IMR-90 (cell line): ENCODE measurements around the gene SCCPDH. TPM values are rescaled to one million over a fixed set of nuclear protein-coding genes. Genes with fewer than 3 reads are reported as not detected.

Experiments
- ATAC-seq: fragments of 200-7000 bp; cut with Tn5 transposase; 2 replicates; pipeline ENCODE4 v1.9.1; 2020; ENCODE audit warnings: low read depth, mild to moderate bottlenecking, moderate library complexity
- BruUV-seq: library from RNA; stranded (reverse); fragments of 400-500 nt; replicated peaks from 2 replicates; lab custom pipeline; 2021; lab: Mats Ljungman, UMichigan
- CTCF ChIA-PET: fragments of 300-600 bp; formaldehyde crosslinking; extraction: SDS; loops from one replicate; lab custom pipeline; 2021; ENCODE audit warnings: antibody characterized with exemption; lab: Yijun Ruan, JAX
- POLR2A ChIA-PET: fragments of 300-600 bp; sonication (Branson Sonifier 250); formaldehyde crosslinking; loops from one replicate; lab custom pipeline; 2022; ENCODE audit warnings: antibody characterized with exemption; ENCODE audit not compliant: unreplicated experiment; lab: Charles Lee
- DNase-seq: peaks from one replicate; pipeline ENCODE4 v3.0.0; 2013
- H2AFZ ChIP-seq: replicated peaks from 2 replicates; pipeline ENCODE3; 2013; ENCODE audit warnings: low read length, mild to moderate bottlenecking; ENCODE audit not compliant: poor library complexity
- H2AK5ac ChIP-seq: 2 replicates; pipeline ENCODE4 v1.6.1; 2013; ENCODE audit warnings: low read depth, low read length, inconsistent platforms
- H2AK9ac ChIP-seq: replicated peaks from 2 replicates; pipeline ENCODE3; 2013; ENCODE audit warnings: mild to moderate bottlenecking, low read depth, low read length, moderate library complexity; ENCODE audit not compliant: poor library complexity
- H2BK120ac ChIP-seq: 2 replicates; pipeline ENCODE4 v1.6.1; 2013; ENCODE audit warnings: low read depth, low read length, inconsistent platforms
- H2BK15ac ChIP-seq: 3 replicates; pipeline ENCODE4 v1.6.1; 2013; ENCODE audit warnings: low read depth, low read length, inconsistent platforms
- H2BK20ac ChIP-seq: 2 replicates; pipeline ENCODE4 v1.6.1; 2013; ENCODE audit warnings: low read depth, mild to moderate bottlenecking, inconsistent platforms, low read length, moderate library complexity
- H2BK5ac ChIP-seq: 2 replicates; pipeline ENCODE4 v1.6.1; 2013; ENCODE audit warnings: mild to moderate bottlenecking, low read depth, low read length, inconsistent platforms; ENCODE audit not compliant: poor library complexity, severe bottlenecking
- H3K14ac ChIP-seq: replicated peaks from 2 replicates; pipeline ENCODE4 v1.6.1; 2013; ENCODE audit warnings: low read depth, low read length, inconsistent platforms
- H3K18ac ChIP-seq: 2 replicates; pipeline ENCODE4 v1.6.1; 2013; ENCODE audit warnings: low read depth, low read length, control low read depth
- H3K23ac ChIP-seq: 2 replicates; pipeline ENCODE4 v1.6.1; 2013; ENCODE audit warnings: low read depth, low read length, inconsistent platforms
- H3K27ac ChIP-seq: 2 replicates; pipeline ENCODE4 v1.5.1; 2013; ENCODE audit warnings: mild to moderate bottlenecking, control low read depth, low read length; ENCODE audit not compliant: insufficient read depth
- H3K27me3 ChIP-seq: 2 replicates; pipeline ENCODE4 v1.6.1; 2013; ENCODE audit warnings: low read length; ENCODE audit not compliant: control insufficient read depth, insufficient read depth
- H3K36me3 ChIP-seq: 2 replicates; pipeline ENCODE4 v1.6.1; 2013; ENCODE audit warnings: low read length, mixed read lengths; ENCODE audit not compliant: control insufficient read depth, insufficient read depth
- H3K4ac ChIP-seq: 2 replicates; pipeline ENCODE4 v1.6.1; 2013; ENCODE audit warnings: low read depth, low read length, inconsistent platforms
- H3K4me1 ChIP-seq: 2 replicates; pipeline ENCODE4 v1.6.1; 2013; ENCODE audit warnings: low read length, mixed read lengths; ENCODE audit not compliant: control insufficient read depth, insufficient read depth
- H3K4me2 ChIP-seq: 2 replicates; pipeline ENCODE4 v1.6.1; 2013; ENCODE audit warnings: low read depth, mild to moderate bottlenecking, control low read depth, low read length, moderate library complexity
- H3K4me3 ChIP-seq: 2 replicates; pipeline ENCODE4 v1.5.1; 2013; ENCODE audit warnings: low read depth, mild to moderate bottlenecking, control low read depth, low read length, moderate library complexity; ENCODE audit not compliant: insufficient read depth
- H3K56ac ChIP-seq: 2 replicates; pipeline ENCODE4 v1.6.1; 2013; ENCODE audit warnings: low read length, inconsistent platforms; ENCODE audit not compliant: insufficient read depth; ENCODE audit errors: extremely low read depth
- H3K79me1 ChIP-seq, 2 experiments: 2 replicates each; pipeline ENCODE4 v1.6.1; 2013; ENCODE audit warnings: low read length in 2 of 2, inconsistent platforms in 1 of 2, low read depth in 1 of 2
- H3K9ac ChIP-seq: 2 replicates; pipeline ENCODE4 v1.6.1; 2013; ENCODE audit warnings: low read depth, low read length, control low read depth
- H3K9me1 ChIP-seq: 2 replicates; pipeline ENCODE4 v1.6.1; 2013; ENCODE audit warnings: low read length, inconsistent platforms; ENCODE audit not compliant: insufficient read depth
- H3K9me3 ChIP-seq: 2 replicates; pipeline ENCODE4 v1.6.1; 2013; ENCODE audit warnings: low read length; ENCODE audit not compliant: control insufficient read depth, insufficient read depth
- H4K20me1 ChIP-seq: 2 replicates; pipeline ENCODE4 v1.6.1; 2013; ENCODE audit warnings: low read length, inconsistent platforms; ENCODE audit not compliant: insufficient read depth
- H4K5ac ChIP-seq: 2 replicates; pipeline ENCODE4 v1.6.1; 2013; ENCODE audit warnings: mild to moderate bottlenecking, low read depth, low read length, control low read depth
- H4K8ac ChIP-seq, 2 experiments: 2 replicates each; pipeline ENCODE4 v1.6.1; 2013; ENCODE audit warnings: low read depth in 2 of 2, low read length in 2 of 2, control low read depth in 1 of 2, inconsistent platforms in 1 of 2
- H4K91ac ChIP-seq: 2 replicates; pipeline ENCODE4 v1.6.1; 2013; ENCODE audit warnings: low read depth, low read length, inconsistent platforms; ENCODE audit not compliant: insufficient read depth
- CEBPB ChIP-seq: IDR thresholded peaks from 2 replicates; pipeline ENCODE4 v1.6.1; 2012; ENCODE audit warnings: low read depth, low read length, improper control_type of control experiment
- ELK1 ChIP-seq: fragments of 150-350 bp; IDR thresholded peaks from 2 replicates; pipeline ENCODE4 v1.6.1; 2016; ENCODE audit warnings: low read depth, mild to moderate bottlenecking, low read length, moderate library complexity, borderline replicate concordance
- FOS ChIP-seq: fragments of 150-350 bp; IDR thresholded peaks from 2 replicates; pipeline ENCODE4 v1.6.1; 2016; ENCODE audit warnings: low read depth, low read length
- MAFK ChIP-seq: IDR thresholded peaks from 2 replicates; pipeline ENCODE4 v1.6.1; 2012; ENCODE audit warnings: low read depth, low read length, improper control_type of control experiment
- MAZ ChIP-seq: IDR thresholded peaks from 2 replicates; pipeline ENCODE4 v1.6.1; 2012; ENCODE audit warnings: low read depth, mild to moderate bottlenecking, low read length, improper control_type of control experiment, moderate library complexity, borderline replicate concordance
- POLR2A ChIP-seq: IDR thresholded peaks from 2 replicates; pipeline ENCODE4 v1.6.1; 2012; ENCODE audit warnings: mild to moderate bottlenecking, low read depth, low read length
- RAD21 ChIP-seq: IDR thresholded peaks from 2 replicates; pipeline ENCODE4 v1.6.1; 2012; ENCODE audit warnings: low read length, improper control_type of control experiment
- SMC3 ChIP-seq: fragments of 150-350 bp; IDR thresholded peaks from 2 replicates; pipeline ENCODE4 v1.6.1; 2016; ENCODE audit warnings: low read depth, mild to moderate bottlenecking, antibody characterized with exemption, low read length, moderate library complexity
- USF2 ChIP-seq: fragments of 150-350 bp; IDR thresholded peaks from 2 replicates; pipeline ENCODE4 v1.6.1; 2017; ENCODE audit warnings: mild to moderate bottlenecking, antibody characterized with exemption, low read length, low read depth
- WGBS, 2 experiments: methylation state at CpG; one replicate each; pipeline versions ENCODE4 v1.1.5 to v1.1.7; 2013; ENCODE audit warnings: missing lambda C conversion rate in 2 of 2; ENCODE audit not compliant: insufficient read length in 1 of 2; ENCODE audit errors: extremely low coverage in 2 of 2; 5-methylcytosine and 5-hydroxymethylcytosine counted together
- dilution Hi-C: fragments of 300-500 bp; cut with HindIII; formaldehyde crosslinking; loops from one replicate; pipeline ENCODE4 v1.14.3; 2018; ENCODE audit warnings: low sequenced_read_pairs; ENCODE audit not compliant: unreplicated experiment
- in situ Hi-C: fragments of 300-500 bp; cut with MboI; formaldehyde crosslinking; loops from 3 replicates; pipeline ENCODE4 v1.14.3; 2019; ENCODE audit warnings: low sequenced_read_pairs, inconsistent platforms, mixed read lengths
- intact Hi-C: fragments of 100-400 bp; cut with micrococcal nuclease; formaldehyde crosslinking; loops from 2 replicates; pipeline ENCODE4 v1.10.0; 2022
- polyA plus RNA-seq, 3 experiments: library from polyadenylated mRNA; depleted of rRNA; stranded (reverse); fragments of >200 nt; gene quantifications; 2 replicates each; pipeline ENCODE4 v1.2.3, GENCODE V29; 2012; ENCODE audit warnings: low replicate concordance in 1 of 3
- total RNA-seq: library from RNA; depleted of rRNA; stranded (reverse); fragments of >200 nt; gene quantifications from 2 replicates; pipeline ENCODE4 v1.2.3, GENCODE V29; 2012
- TF ChIP-seq, protein P1 (sequence below): conservative IDR thresholded peaks from 2 replicates; pipeline ENCODE4 v1.5.1; 2012; ENCODE audit warnings: mild to moderate bottlenecking, low read depth, low read length, improper control_type of control experiment

SCCPDH gene
- total and polyA plus RNA-seq, 2 of the 4 experiments (the other 2 are of a cell fraction) = 26.9 to 37.8 TPM

GRCh38 chr1:246727594-246727993, 3.4 kb downstream of the SCCPDH start:
- CTCF ChIA-PET = no interaction called here
- intact Hi-C loops (no loop called here), in situ Hi-C loops (no loop called here), dilution Hi-C loops (no loop called here)
- no peak overlapping the region for H3K18ac ChIP-seq
- no peak overlapping the region for H3K4me2 ChIP-seq
- H3K36me3 ChIP-seq = peaks cover 29% of the 10 kb centered on the region
- H4K20me1 ChIP-seq = no peaks in the 10 kb centered on the region
- H2BK15ac ChIP-seq = no peak overlapping the region
- no peak overlapping the region for H2AK5ac ChIP-seq
- POLR2A ChIA-PET = no interaction called here
- H3K56ac ChIP-seq = no peak overlapping the region
- H2BK120ac ChIP-seq = no peak overlapping the region
- TF ChIP-seq MAFK = no peak
- TF ChIP-seq FOS = no peak
- TF ChIP-seq, protein P1, sequence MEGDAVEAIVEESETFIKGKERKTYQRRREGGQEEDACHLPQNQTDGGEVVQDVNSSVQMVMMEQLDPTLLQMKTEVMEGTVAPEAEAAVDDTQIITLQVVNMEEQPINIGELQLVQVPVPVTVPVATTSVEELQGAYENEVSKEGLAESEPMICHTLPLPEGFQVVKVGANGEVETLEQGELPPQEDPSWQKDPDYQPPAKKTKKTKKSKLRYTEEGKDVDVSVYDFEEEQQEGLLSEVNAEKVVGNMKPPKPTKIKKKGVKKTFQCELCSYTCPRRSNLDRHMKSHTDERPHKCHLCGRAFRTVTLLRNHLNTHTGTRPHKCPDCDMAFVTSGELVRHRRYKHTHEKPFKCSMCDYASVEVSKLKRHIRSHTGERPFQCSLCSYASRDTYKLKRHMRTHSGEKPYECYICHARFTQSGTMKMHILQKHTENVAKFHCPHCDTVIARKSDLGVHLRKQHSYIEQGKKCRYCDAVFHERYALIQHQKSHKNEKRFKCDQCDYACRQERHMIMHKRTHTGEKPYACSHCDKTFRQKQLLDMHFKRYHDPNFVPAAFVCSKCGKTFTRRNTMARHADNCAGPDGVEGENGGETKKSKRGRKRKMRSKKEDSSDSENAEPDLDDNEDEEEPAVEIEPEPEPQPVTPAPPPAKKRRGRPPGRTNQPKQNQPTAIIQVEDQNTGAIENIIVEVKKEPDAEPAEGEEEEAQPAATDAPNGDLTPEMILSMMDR = no peak
- TF ChIP-seq POLR2A = no peak
- no peak for TF ChIP-seq MAZ
- TF ChIP-seq USF2 = no peak
- TF ChIP-seq RAD21 = no peak
- TF ChIP-seq ELK1 = no peak
- no peak for TF ChIP-seq SMC3
- TF ChIP-seq CEBPB = no peak
- WGBS, 2 experiments = no CpG with 5 or more reads among the region's 3 CpGs
- H3K27ac ChIP-seq = no peak overlapping the region
- no peak overlapping the region for H3K9ac ChIP-seq
- H2BK5ac ChIP-seq = no peak overlapping the region
- H3K9me3 ChIP-seq = peaks cover 2% of the 10 kb centered on the region; the same call in 1 of the 2 replicates
- ATAC-seq (no peak), DNase-seq (no peak)
- H3K4me3 ChIP-seq = no peak overlapping the region
- no peak overlapping the region for H2BK20ac ChIP-seq
- H3K79me1 ChIP-seq = peaks cover 29 to 48% of the 10 kb centered on the region in 2 experiments
- no peaks in the 10 kb centered on the region; the same call in 1 of the 2 replicates for H3K4me1 ChIP-seq
- H4K91ac ChIP-seq = no peak overlapping the region
- no peak overlapping the region for H4K5ac ChIP-seq
- H3K23ac ChIP-seq = no peak overlapping the region
- no peaks in the 10 kb centered on the region for H3K9me1 ChIP-seq
- no peak overlapping the region for H3K14ac ChIP-seq
- no peak overlapping the region for H2AFZ ChIP-seq
- no TSS peak for BruUV-seq
- no peak overlapping the region for H3K4ac ChIP-seq
- H3K27me3 ChIP-seq = no peaks in the 10 kb centered on the region
- H4K8ac ChIP-seq = no peak overlapping the region
- H2AK9ac ChIP-seq = no peak overlapping the region
